Lung microvascular endothelial cell (primary cell): ENCODE data around the gene ATR. TPM values are rescaled to one million over a fixed set of nuclear protein-coding genes. Genes with fewer than 3 reads are reported as not detected.
"Not testable (repeated sequence)": the region's sequence is repeated elsewhere in the genome, so short reads cannot be mapped to it uniquely, and the experiment has no call there.

ENCODE experiments used
- DNase-seq, 2 donors: peaks; one replicate each; pipeline versions ENCODE4 v3.0.0 to v3.0.0-alpha.2; 2010; ENCODE audit warnings: low read depth in 2 of 2
- total RNA-seq: library from RNA; depleted of rRNA; stranded (reverse); fragments of >200 nt; gene quantifications from 2 replicates; pipeline ENCODE4 v1.2.1, GENCODE V29; 2014

The ATR gene
- total RNA-seq, 1 donor from 2014 or later: 17.3 TPM

GRCh38 chr3:142447852-142448823 is 130.4 kb downstream of the ATR start, which contains the start of gene XRN1:
Gene XRN1 (minus strand): TSS chr3:142448037. CDS start chr3:142447944, 93 bp downstream.
- peak; percentile 96 to 97 for DNase-seq

- DNase-seq: peak; percentile 54 to 67
Measured at GRCh38 chr3:142447301-142447851, 131.2 kb downstream of the ATR start.

- peak; percentile 22 to 39 for DNase-seq
Measured at GRCh38 chr3:142445816-142446254, 132.7 kb downstream of the ATR start.

GRCh38 chr3:142444343-142444742 is 134.2 kb downstream of the ATR start:
- no peak for DNase-seq

GRCh38 chr3:142443060-142443459 is 135.5 kb downstream of the ATR start:
- DNase-seq: not testable (repeated sequence)

- DNase-seq: not testable (repeated sequence)
Measured at GRCh38 chr3:142439499-142440220, 138.9 kb downstream of the ATR start.

GRCh38 chr3:142438096-142438495 is 140.4 kb downstream of the ATR start:
- not testable (repeated sequence) for DNase-seq

GRCh38 chr3:142436951-142437585 is 141.5 kb downstream of the ATR start:
- DNase-seq: no peak

- DNase-seq: peak; percentile 2 to 8
Measured at GRCh38 chr3:142434503-142434902, 144.0 kb downstream of the ATR start.

GRCh38 chr3:142433110-142433509 is 145.4 kb downstream of the ATR start:
- no peak for DNase-seq

GRCh38 chr3:142429582-142429981 is 149.0 kb downstream of the ATR start:
- DNase-seq: no peak

- no peak for DNase-seq
Measured at GRCh38 chr3:142424754-142425153, 153.8 kb downstream of the ATR start.

- peak; percentile 1 to 46 for DNase-seq
Measured at GRCh38 chr3:142418926-142419592, 159.5 kb downstream of the ATR start.

- DNase-seq: no peak
Measured at GRCh38 chr3:142417302-142417701, 161.2 kb downstream of the ATR start.

GRCh38 chr3:142400537-142400936 is 178.0 kb downstream of the ATR start:
- DNase-seq: not testable (repeated sequence)

Other genes starting within 250 kb of the ATR start
- gene XRN1, start 130.7 kb downstream of the ATR start, total RNA-seq: 42.5 and 44.2 TPM in 2 replicates
- gene PLS1, start 17.7 kb upstream of the ATR start, total RNA-seq: 0.44 and 0.60 TPM in 2 replicates
- gene TRPC1, start 145.3 kb upstream of the ATR start, total RNA-seq: 3.8 and 4.8 TPM in 2 replicates